ENCODE results near the gene NT5DC3.
A peak's percentile ranks its signal among the peaks of the same experiment; 100 is the strongest.

The NT5DC3 gene

GRCh38 chr12:103840876-103841689 lies at the start of gene NT5DC3:
NT5DC3 (minus strand) TSS chr12:103841234; CDS start chr12:103841156, 78 bp downstream.
- DNase-seq = peak; percentile 33 to 64

- no peak for DNase-seq
Measured at GRCh38 chr12:103887738-103888137, 46.7 kb upstream of the NT5DC3 start.

- DNase-seq = no peak
Measured at GRCh38 chr12:103886195-103886797, 45.3 kb upstream of the NT5DC3 start.

- no peak for DNase-seq
Measured at GRCh38 chr12:103884316-103884715, 43.3 kb upstream of the NT5DC3 start.

- no peak for DNase-seq
Measured at GRCh38 chr12:103883908-103884307, 42.9 kb upstream of the NT5DC3 start.

GRCh38 chr12:103882861-103883596 lies 42.0 kb upstream of the NT5DC3 start:
- no peak for DNase-seq

GRCh38 chr12:103881261-103881660 lies 40.2 kb upstream of the NT5DC3 start:
- DNase-seq = no peak

GRCh38 chr12:103880299-103881142 lies 39.5 kb upstream of the NT5DC3 start:
- DNase-seq = no peak

GRCh38 chr12:103879878-103880277 lies 38.8 kb upstream of the NT5DC3 start:
- no peak for DNase-seq

GRCh38 chr12:103879048-103879692 lies 38.1 kb upstream of the NT5DC3 start:
- DNase-seq = no peak

- DNase-seq = peak in 1 of 2 experiments; percentile 48
Measured at GRCh38 chr12:103877934-103878510, 37.0 kb upstream of the NT5DC3 start.

GRCh38 chr12:103877288-103877687 lies 36.3 kb upstream of the NT5DC3 start:
- DNase-seq = no peak

GRCh38 chr12:103875666-103876065 lies 34.6 kb upstream of the NT5DC3 start:
- no peak for DNase-seq

- DNase-seq = no peak
Measured at GRCh38 chr12:103868215-103868614, 27.2 kb upstream of the NT5DC3 start.

- DNase-seq = no peak
Measured at GRCh38 chr12:103865151-103865730, 24.2 kb upstream of the NT5DC3 start.

- DNase-seq = no peak
Measured at GRCh38 chr12:103864710-103865109, 23.7 kb upstream of the NT5DC3 start.

GRCh38 chr12:103858953-103859601 lies 18.0 kb upstream of the NT5DC3 start:
- no peak for DNase-seq

GRCh38 chr12:103858335-103858734 lies 17.3 kb upstream of the NT5DC3 start:
- no peak for DNase-seq

- DNase-seq = no peak
Measured at GRCh38 chr12:103857164-103857563, 16.1 kb upstream of the NT5DC3 start.

- DNase-seq = no peak
Measured at GRCh38 chr12:103855896-103856657, 15.0 kb upstream of the NT5DC3 start.
